K562 treated with DMSO at 1 percent for 12 hours (cell line): ENCODE results near the gene IKBKG. TPM values are rescaled to one million over a fixed set of nuclear protein-coding genes. Genes with fewer than 3 reads are reported as not detected.

ENCODE experiments used
- total RNA-seq: library from RNA; unstranded; fragments of 300-600 nt; gene quantifications from 2 replicates; pipeline ENCODE4 v1.2.3, GENCODE V29; 2022; ENCODE audit not compliant: insufficient read depth

Gene IKBKG
- 42.2 and 49.6 TPM in 2 replicates for total RNA-seq

GRCh38 chrX:154547245-154548027, at the start of gene IKBKG:
Gene IKBKG, plus strand, starts transcription at chrX:154547620. Its CDS starts 4,383 bp downstream, at chrX:154552003.

GRCh38 chrX:154515966-154516655, 31.3 kb upstream of the IKBKG start, which contains the start of gene FAM3A:
Gene FAM3A, minus strand, starts transcription at chrX:154516232. Its CDS starts 460 bp downstream, at chrX:154515772.

GRCh38 chrX:154546354-154547244, 821 bp upstream of the IKBKG start, which contains the start of gene G6PD:
Gene G6PD, minus strand, starts transcription at chrX:154546846. Its CDS starts 691 bp downstream, at chrX:154546155.

GRCh38 chrX:154584585-154585183, 37.3 kb downstream of the IKBKG start, which contains the start of gene CTAG1A:
Gene CTAG1A, plus strand, starts transcription at chrX:154585133. Its CDS starts 74 bp downstream, at chrX:154585207.

Other genes with a start within 250 kb of the IKBKG start
- 341 and 418 TPM in 2 replicates for gene FLNA, start 173.0 kb upstream of the IKBKG start, total RNA-seq
- 91.1 and 109 TPM in 2 replicates for gene EMD, start 168.3 kb upstream of the IKBKG start, total RNA-seq
- gene RPL10, start 149.2 kb upstream of the IKBKG start, total RNA-seq, result 13,537 and 14,219 TPM in 2 replicates
- 17.3 and 23.7 TPM in 2 replicates for gene DNASE1L1, start 138.4 kb upstream of the IKBKG start, total RNA-seq
- gene TAFAZZIN, start 136.1 kb upstream of the IKBKG start, total RNA-seq, result 35.8 and 57.5 TPM in 2 replicates
- gene ATP6AP1, start 118.9 kb upstream of the IKBKG start, total RNA-seq, result 160 and 217 TPM in 2 replicates
- gene GDI1, start 110.5 kb upstream of the IKBKG start, total RNA-seq, result 95.4 and 142 TPM in 2 replicates
- 157 and 192 TPM in 2 replicates for gene FAM50A, start 103.5 kb upstream of the IKBKG start, total RNA-seq
- gene PLXNA3, start 89.3 kb upstream of the IKBKG start, total RNA-seq, result 4.0 and 16.9 TPM in 2 replicates
- 161 and 296 TPM in 2 replicates for gene LAGE3, start 68.3 kb upstream of the IKBKG start, total RNA-seq
- 70.2 and 101 TPM in 2 replicates for gene UBL4A, start 61.0 kb upstream of the IKBKG start, total RNA-seq
- gene SLC10A3, start 57.0 kb upstream of the IKBKG start, total RNA-seq, result 31.6 and 46.3 TPM in 2 replicates
- 90.5 and 100 TPM in 2 replicates for gene FAM3A, start 31.4 kb upstream of the IKBKG start, total RNA-seq
- 131 and 186 TPM in 2 replicates for gene G6PD, start 774 bp upstream of the IKBKG start, total RNA-seq
- not detected in 2 replicates for gene CTAG1A, start 37.5 kb downstream of the IKBKG start, total RNA-seq
- not detected in 2 replicates for gene CTAG1B, start 71.7 kb downstream of the IKBKG start, total RNA-seq
- gene CTAG2, start 106.0 kb downstream of the IKBKG start, total RNA-seq, result 16.6 and 36.6 TPM in 2 replicates
- 5.4 and 12.2 TPM in 2 replicates for gene GAB3, start 203.5 kb downstream of the IKBKG start, total RNA-seq
- gene DKC1, start 215.2 kb downstream of the IKBKG start, total RNA-seq, result 67.5 and 90.0 TPM in 2 replicates